SK-N-MC (cell line): ENCODE data around the gene BSN.
"Not testable (repeated sequence)": the region's sequence is repeated elsewhere in the genome, so short reads cannot be mapped to it uniquely, and the experiment has no call there.

Experiments
- EZH2 ChIP-seq: fragments of 200-600 bp; sonication (generic); IDR thresholded peaks from one replicate; pipeline ENCODE4 v1.6.1; 2017; ENCODE audit warnings: antibody characterized with exemption
- FOXP2 ChIP-seq: optimal IDR thresholded peaks from 2 replicates; pipeline ENCODE3; 2011; ENCODE audit warnings: mild to moderate bottlenecking, moderate library complexity; ENCODE audit not compliant: insufficient read depth; ENCODE audit errors: extremely low read length, control extremely low read depth
- POLR2AphosphoS5 ChIP-seq: IDR thresholded peaks from 2 replicates; pipeline ENCODE4 v1.6.1; 2012; ENCODE audit warnings: mild to moderate bottlenecking, low read depth, low read length, borderline replicate concordance

DNA sequence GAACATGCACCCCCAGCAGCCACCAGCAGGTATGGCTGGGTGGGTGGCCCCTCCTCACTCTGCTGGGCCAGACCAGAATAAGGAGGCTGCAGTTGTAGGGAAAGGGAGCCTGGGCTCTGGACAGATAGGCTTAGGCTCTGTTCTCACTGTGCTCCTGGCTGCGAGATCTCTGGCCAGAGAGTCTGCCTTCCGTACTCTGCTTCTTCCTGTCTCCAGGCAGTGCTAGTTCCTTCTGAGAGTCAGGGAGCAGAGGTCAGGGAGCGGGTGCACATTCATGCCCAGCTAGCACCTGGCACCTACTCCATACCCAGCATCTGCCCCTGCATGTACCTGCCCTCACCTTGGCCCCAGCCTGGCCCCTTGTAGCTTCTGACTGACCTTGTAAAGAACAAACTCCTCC lies 137.2 kb downstream of the BSN start:
- not testable (repeated sequence) for TF ChIP-seq EZH2, POLR2AphosphoS5, FOXP2
